VCaP (cell line): ENCODE results near the gene MGAT4B.
"Not testable (repeated sequence)": the region's sequence is repeated elsewhere in the genome, so short reads cannot be mapped to it uniquely, and the experiment has no call there.

ENCODE experiments used
- H3K27ac ChIP-seq: fragments of 450-650 bp; 2 replicates; pipeline ENCODE4 v1.5.1; 2017
- TF ChIP-seq, protein P1 (sequence below): fragments of 450-650 bp; conservative IDR thresholded peaks from 2 replicates; pipeline ENCODE4 v1.5.1; 2017; ENCODE audit warnings: mild to moderate bottlenecking, moderate library complexity

MGAT4B gene

DNA sequence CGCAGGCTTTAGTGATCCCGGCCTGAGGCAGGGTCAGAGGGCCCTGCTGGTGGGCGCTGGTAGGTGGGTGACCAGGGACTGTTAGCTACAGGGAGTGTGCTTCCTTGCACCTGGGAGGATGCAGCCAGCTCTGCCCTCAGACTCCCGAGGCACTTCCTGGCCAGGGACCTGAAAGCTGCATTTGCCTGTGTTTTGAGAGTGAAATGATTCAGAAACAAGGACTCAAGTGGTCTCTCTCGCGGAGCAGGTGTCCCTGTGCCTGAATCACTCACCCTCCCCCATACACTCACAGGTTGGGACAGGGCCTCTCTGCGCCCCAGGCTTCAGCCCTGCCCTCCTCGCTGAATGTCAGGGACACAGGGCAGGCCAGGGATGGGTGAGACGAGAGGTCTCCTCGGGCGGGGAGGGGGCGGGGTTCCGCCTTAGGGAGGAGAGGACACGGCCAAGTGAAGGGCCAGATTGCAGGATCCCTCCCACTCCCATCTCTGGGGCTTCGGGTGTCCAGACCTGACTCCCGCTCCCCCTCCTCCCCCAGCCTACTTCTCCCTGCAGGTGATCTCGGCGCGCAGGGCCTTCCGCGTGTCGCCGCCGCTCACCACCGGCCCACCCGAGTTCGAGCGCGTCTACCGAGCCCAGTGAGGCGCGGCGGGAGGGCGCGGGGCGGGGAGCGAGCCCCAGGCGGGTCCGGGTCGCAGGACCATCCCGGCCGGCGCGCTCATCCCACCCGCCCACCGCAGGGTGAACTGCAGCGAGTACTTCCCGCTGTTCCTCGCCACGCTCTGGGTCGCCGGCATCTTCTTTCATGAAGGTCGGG lies 11.4 kb downstream of the MGAT4B start:
- H3K27ac ChIP-seq, result peak overlapping the region; percentile 99

DNA sequence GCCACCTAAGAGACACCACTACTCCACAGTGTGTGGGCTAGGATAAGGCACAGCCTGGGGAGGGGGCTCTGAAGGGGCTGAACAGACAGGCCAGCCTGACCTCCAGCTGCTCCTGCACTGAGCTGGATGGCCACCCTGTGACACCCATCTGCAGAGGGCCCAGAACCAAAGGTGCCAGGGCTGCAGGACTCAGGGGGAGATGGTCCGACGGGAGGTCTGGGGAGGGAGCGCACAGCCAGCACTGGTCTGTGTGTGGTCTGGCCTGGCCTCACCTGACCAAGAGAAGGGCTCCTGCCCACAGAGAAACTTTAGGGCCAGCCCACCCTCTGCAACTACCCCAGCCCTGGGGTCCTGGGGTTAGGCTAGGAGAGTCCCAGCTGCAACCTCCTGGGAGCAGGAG lies 12.1 kb downstream of the MGAT4B start:
- peak overlapping the region; percentile 99 for H3K27ac ChIP-seq

More for the DNA sequence above, 11.4 kb downstream of the MGAT4B start:
- TF ChIP-seq, protein P1, sequence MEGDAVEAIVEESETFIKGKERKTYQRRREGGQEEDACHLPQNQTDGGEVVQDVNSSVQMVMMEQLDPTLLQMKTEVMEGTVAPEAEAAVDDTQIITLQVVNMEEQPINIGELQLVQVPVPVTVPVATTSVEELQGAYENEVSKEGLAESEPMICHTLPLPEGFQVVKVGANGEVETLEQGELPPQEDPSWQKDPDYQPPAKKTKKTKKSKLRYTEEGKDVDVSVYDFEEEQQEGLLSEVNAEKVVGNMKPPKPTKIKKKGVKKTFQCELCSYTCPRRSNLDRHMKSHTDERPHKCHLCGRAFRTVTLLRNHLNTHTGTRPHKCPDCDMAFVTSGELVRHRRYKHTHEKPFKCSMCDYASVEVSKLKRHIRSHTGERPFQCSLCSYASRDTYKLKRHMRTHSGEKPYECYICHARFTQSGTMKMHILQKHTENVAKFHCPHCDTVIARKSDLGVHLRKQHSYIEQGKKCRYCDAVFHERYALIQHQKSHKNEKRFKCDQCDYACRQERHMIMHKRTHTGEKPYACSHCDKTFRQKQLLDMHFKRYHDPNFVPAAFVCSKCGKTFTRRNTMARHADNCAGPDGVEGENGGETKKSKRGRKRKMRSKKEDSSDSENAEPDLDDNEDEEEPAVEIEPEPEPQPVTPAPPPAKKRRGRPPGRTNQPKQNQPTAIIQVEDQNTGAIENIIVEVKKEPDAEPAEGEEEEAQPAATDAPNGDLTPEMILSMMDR, result no peak

DNA sequence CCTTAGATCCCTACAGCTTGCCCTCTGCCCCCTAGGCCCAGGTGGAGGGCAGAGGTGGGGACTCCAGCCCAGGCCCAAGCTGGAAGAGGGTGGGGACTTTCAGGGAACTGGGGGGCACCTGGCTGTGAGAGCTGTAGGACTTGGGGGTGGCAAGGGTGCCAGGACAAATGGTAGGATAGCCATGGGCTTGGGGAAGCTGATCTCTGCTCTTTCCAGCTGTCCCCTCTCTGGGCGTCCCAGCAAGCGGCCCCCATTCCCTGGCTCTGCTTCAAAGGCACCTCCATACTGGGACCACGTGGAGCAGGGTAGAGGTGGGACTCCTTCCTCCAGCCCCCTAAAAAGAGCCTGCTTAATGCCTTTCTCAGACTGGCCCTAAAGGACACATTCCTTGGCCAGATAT lies 12.5 kb downstream of the MGAT4B start:
- peak overlapping the region; percentile 99 for H3K27ac ChIP-seq
- TF ChIP-seq, protein P1, result no peak

More for the DNA sequence above, 12.1 kb downstream of the MGAT4B start:
- TF ChIP-seq, protein P1, result no peak

DNA sequence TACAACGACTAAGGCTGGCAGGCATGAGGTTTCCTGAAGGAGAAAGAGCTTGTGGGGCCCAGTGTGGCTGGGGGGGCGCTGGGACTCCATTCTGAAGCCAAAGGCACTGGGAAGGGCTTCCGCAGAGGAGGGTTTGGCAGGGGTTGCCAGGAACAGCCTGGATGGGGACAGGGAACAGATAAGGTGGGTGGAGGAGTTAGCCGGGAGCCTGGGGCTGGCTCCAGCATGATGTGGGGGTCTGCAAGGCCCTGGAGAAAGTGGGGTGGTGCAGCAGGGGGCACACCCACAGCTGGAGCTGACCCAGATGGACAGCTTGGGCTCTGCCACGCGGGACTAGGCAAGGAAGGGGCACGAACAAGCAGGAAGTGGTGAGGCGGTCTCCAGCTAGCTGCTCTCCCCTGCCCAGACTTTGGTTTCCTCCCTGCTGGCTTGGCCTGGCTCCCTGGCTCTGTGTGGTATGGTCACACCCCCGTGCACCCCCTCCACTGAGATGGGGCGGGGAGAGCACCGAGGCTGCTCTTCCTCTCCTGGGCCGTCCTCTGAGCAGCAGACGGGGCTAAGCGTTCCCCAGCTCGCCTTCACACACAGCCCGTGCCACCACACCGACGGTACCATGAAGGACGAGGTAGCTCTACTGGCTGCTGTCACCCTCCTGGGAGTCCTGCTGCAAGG lies 13.1 kb downstream of the MGAT4B start, which contains the start of gene LTC4S:
LTC4S (plus strand) TSS at position 519 of the 672 bp plus-strand sequence; CDS start at position 614, 95 bp downstream.
- peak within 1 kb of the TSS; percentile 99 for H3K27ac ChIP-seq
- TF ChIP-seq, protein P1, result no peak

DNA sequence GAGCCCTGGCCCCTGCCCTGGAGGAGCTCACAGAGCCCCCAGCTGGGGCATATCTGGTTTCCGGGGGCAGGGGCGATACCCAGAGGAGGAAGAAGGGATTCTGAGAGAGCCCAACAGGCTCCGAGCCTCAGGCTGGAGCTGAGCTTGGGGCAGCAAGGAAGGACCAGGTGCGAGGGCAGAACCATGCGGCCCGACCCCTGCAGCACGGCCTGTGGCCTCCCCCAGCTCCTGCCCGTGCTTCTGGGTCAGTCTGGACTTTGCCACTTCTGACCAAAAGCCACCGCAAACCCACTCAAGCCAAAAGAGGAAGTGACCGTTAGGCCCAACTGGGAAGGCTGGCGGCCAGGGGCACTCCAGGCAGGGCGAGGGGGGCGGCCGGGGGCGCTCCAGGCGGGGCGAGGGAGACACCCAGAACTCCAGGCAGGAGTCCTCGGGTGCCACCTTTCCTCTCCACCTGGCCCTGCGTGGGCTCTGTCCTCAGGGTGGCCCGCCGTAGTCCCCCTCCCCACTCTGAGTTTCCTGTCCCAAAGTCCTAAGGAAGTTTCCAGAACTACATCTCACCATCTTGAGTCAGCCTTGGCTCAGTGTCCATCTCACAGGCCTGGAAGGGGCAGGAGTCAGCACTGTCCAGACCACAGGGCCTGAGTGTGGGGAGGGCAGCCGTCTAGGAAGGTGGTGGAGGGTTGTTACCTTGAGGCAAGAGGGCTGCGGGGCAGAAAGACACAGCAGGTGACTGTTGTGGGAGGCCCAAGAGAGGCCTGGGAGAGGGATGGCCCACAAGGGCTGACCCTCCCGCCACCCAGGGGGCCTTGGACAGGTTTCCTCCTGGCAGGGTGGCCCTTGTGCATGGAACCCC lies 13.8 kb downstream of the MGAT4B start:
- H3K27ac ChIP-seq, result 0 out of 2 replicates have a peak overlapping the region, but pooled peaks have one; percentile 99
- TF ChIP-seq, protein P1, result no peak

DNA sequence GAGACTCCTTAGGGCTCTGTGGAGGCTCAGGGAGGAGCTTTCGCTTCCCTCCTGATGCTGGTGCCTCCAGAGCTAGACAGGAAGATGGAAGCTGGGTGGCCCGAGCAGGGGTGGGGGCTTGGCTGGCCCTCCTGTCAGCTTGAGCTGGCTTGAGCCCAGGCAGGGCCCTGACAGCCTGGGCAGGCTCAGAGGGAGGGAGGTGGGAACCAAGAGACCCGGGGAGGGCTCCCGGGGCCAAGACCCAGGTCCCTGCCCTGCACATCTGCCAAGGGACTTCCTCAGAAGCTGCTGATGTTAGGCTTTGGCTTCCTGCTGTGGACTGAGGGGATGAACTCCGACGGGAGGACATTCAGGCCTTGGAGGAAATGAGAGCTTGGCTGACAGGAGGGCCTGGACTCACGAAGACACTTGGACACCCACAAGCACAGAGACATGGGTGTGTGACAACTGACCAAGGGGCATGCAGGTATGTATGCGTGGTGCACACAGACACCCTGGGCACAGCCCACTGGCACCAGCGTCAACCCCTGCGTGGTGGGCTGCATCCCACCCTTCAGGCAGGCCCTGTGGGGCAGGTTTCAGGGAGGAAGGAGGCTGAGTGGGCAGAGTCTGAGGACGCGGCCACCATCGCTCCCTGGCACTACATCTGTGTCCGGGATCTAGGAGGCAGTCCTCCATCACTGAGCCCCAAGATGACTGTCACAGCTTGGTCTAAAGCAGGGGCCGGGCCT lies 14.6 kb downstream of the MGAT4B start:
- TF ChIP-seq, protein P1, result no peak

DNA sequence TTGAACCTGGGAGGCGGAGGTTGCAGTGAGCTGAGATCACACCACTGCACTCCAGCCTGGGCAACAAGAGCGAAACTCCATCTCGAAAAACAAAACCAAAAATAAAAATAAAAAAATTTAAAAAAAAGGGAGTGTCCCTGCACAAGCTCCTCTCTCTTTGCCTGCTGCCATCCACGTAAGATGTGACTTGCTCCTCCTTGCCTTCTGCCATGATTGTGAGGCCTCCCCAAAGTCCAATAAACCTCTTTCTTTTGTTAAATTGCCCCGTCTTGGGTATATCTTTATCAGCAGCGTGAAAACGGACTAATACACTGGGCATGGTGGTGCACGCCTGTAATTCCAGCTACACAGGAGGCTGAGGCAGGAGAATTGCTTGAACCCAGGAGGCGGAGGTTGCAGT lies 17.4 kb downstream of the MGAT4B start:
- not testable (repeated sequence) for H3K27ac ChIP-seq

More for the DNA sequence above, 14.6 kb downstream of the MGAT4B start:
- no peak overlapping the region for H3K27ac ChIP-seq
